HepG2 (cell line): ENCODE data around the gene ITPK1. TPM values are rescaled to one million over a fixed set of nuclear protein-coding genes. Genes with fewer than 3 reads are reported as not detected.

Source experiments
- CCAR2 ChIP-seq: fragments of 200-400 bp; formaldehyde crosslinking; optimal IDR thresholded peaks from 2 replicates; pipeline ENCODE3; 2018; ENCODE audit warnings: low read depth, mild to moderate bottlenecking, low read length, moderate library complexity
- ERF ChIP-seq: IDR thresholded peaks from 2 replicates; pipeline ENCODE4 v1.6.1; 2018; ENCODE audit warnings: missing biosample characterization, missing genetic modification reagents
- HES4 ChIP-seq: sonication (generic); formaldehyde crosslinking; IDR thresholded peaks from 2 replicates; pipeline ENCODE4 v1.9.0; 2021; ENCODE audit warnings: mild to moderate bottlenecking, missing genetic modification reagents, borderline replicate concordance
- MTF1 ChIP-seq: sonication (generic); formaldehyde crosslinking; IDR thresholded peaks from 2 replicates; pipeline ENCODE4 v1.5.0; 2020; ENCODE audit warnings: missing genetic modification reagents
- PPARG ChIP-seq: conservative IDR thresholded peaks from 2 replicates; pipeline ENCODE4 v1.6.1; 2016; ENCODE audit warnings: missing biosample characterization, missing genetic modification reagents
- ZNF121 ChIP-seq: sonication (generic); formaldehyde crosslinking; IDR thresholded peaks from 2 replicates; pipeline ENCODE4 v1.5.0; 2020; ENCODE audit warnings: mild to moderate bottlenecking, missing genetic modification reagents
- ZNF124 ChIP-seq: sonication (generic); formaldehyde crosslinking; IDR thresholded peaks from 2 replicates; pipeline ENCODE4 v1.4.0; 2020; ENCODE audit warnings: missing genetic modification reagents
- ZNF430 ChIP-seq: sonication (generic); formaldehyde crosslinking; IDR thresholded peaks from 2 replicates; pipeline ENCODE4 v1.9.0; 2021; ENCODE audit warnings: mild to moderate bottlenecking, missing genetic modification reagents
- ZNF446 ChIP-seq: sonication (generic); formaldehyde crosslinking; IDR thresholded peaks from 2 replicates; pipeline ENCODE4 v1.5.0; 2020; ENCODE audit warnings: mild to moderate bottlenecking, missing genetic modification reagents
- ZNF552 ChIP-seq: sonication (generic); formaldehyde crosslinking; IDR thresholded peaks from 2 replicates; pipeline ENCODE4 v1.9.0; 2022; ENCODE audit warnings: missing genetic modification reagents, mild to moderate bottlenecking, borderline replicate concordance
- polyA plus RNA-seq, 8 experiments: library from polyadenylated mRNA; depleted of rRNA in 3 of 8; stranded (reverse) in 7 of 8; unstranded in 1 of 8; fragments of >200 nt; fragmentation: Illumina TruSeq in 4 of 8; extraction: Trizol in 4 of 8; gene quantifications; 2 replicates each; pipeline versions ENCODE4 v1.2.1 to v1.2.3, GENCODE V29; 2011 to 2016; ENCODE audit warnings: low read depth in 4 of 8, missing spikeins in 1 of 8, mixed read lengths in 1 of 8; ENCODE audit not compliant: insufficient read depth in 1 of 8
- total RNA-seq, 5 experiments: library from RNA; depleted of rRNA; stranded (reverse); fragments of >200 nt; fragmentation: Illumina TruSeq; extraction: Trizol; gene quantifications; 2 replicates each; pipeline ENCODE4 v1.2.3, GENCODE V29; 2016; ENCODE audit warnings: low read depth in 1 of 5
- TF ChIP-seq, protein P1 (sequence below): sonication (generic); formaldehyde crosslinking; IDR thresholded peaks from 2 replicates; pipeline ENCODE4 v1.5.1; 2020; ENCODE audit warnings: missing genetic modification reagents, mild to moderate bottlenecking, borderline replicate concordance
- TF ChIP-seq, protein P2 (sequence below): IDR thresholded peaks from 2 replicates; pipeline ENCODE4 v1.6.1; 2016; ENCODE audit warnings: low read depth, missing genetic modification reagents, missing compliant biosample characterization
- TF ChIP-seq, protein P3 (sequence below): sonication (generic); formaldehyde crosslinking; IDR thresholded peaks from 2 replicates; pipeline ENCODE4 v1.4.0; 2020; ENCODE audit warnings: mild to moderate bottlenecking, missing genetic modification reagents
- TF ChIP-seq, protein P4 (sequence below): sonication (generic); formaldehyde crosslinking; IDR thresholded peaks from 2 replicates; pipeline ENCODE4 v1.9.0; 2022; ENCODE audit warnings: missing genetic modification reagents, mild to moderate bottlenecking, borderline replicate concordance

The ITPK1 gene
- total and polyA plus RNA-seq, 2 of the 13 experiments (the other 11 are each of a cell fraction or from before 2014, with no cell fraction given): 20.5 to 47.5 TPM

DNA sequence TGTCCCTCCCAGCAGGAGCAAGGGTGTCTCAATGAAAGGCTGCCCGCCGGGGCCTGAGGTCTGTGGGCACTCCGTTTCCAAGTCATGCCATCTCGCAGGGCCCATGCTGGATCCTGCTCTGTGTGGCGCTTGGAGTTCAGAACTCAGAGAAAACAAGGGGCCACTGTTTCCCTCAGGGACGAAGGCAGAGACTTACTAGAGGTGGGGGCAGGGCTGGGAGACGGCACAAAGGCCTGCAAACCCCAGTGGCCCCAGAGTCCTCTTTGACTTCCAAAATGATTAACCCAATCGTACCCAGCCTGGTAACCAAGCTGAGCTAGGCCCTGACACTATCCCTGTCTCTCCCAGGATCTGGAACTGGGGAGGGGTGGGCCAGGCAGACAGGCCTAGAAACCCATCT lies 95.8 kb downstream of the ITPK1 start (continued):
- TF ChIP-seq, protein P1, sequence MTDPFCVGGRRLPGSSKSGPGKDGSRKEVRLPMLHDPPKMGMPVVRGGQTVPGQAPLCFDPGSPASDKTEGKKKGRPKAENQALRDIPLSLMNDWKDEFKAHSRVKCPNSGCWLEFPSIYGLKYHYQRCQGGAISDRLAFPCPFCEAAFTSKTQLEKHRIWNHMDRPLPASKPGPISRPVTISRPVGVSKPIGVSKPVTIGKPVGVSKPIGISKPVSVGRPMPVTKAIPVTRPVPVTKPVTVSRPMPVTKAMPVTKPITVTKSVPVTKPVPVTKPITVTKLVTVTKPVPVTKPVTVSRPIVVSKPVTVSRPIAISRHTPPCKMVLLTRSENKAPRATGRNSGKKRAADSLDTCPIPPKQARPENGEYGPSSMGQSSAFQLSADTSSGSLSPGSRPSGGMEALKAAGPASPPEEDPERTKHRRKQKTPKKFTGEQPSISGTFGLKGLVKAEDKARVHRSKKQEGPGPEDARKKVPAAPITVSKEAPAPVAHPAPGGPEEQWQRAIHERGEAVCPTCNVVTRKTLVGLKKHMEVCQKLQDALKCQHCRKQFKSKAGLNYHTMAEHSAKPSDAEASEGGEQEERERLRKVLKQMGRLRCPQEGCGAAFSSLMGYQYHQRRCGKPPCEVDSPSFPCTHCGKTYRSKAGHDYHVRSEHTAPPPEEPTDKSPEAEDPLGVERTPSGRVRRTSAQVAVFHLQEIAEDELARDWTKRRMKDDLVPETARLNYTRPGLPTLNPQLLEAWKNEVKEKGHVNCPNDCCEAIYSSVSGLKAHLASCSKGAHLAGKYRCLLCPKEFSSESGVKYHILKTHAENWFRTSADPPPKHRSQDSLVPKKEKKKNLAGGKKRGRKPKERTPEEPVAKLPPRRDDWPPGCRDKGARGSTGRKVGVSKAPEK (CRISPR knock-in tag): no peak; the same call in 1 of the 2 replicates
- TF ChIP-seq ZNF124 (CRISPR knock-in tag) (0 out of 2 replicates have a peak, but pooled peaks have one; percentile 16), ZNF552 (CRISPR knock-in tag) (no peak), ZNF121 (CRISPR knock-in tag) (peak; percentile 10; the same call in 1 of the 2 replicates), HES4 (no peak), ERF (CRISPR knock-in tag) (0 out of 2 replicates have a peak, but pooled peaks have one; percentile 22), ZNF446 (CRISPR knock-in tag) (no peak), ZNF430 (CRISPR knock-in tag) (no peak), CCAR2 (no peak), MTF1 (CRISPR knock-in tag) (no peak), PPARG (peak; percentile 64; the same call in 1 of the 2 replicates)
- TF ChIP-seq, protein P2, sequence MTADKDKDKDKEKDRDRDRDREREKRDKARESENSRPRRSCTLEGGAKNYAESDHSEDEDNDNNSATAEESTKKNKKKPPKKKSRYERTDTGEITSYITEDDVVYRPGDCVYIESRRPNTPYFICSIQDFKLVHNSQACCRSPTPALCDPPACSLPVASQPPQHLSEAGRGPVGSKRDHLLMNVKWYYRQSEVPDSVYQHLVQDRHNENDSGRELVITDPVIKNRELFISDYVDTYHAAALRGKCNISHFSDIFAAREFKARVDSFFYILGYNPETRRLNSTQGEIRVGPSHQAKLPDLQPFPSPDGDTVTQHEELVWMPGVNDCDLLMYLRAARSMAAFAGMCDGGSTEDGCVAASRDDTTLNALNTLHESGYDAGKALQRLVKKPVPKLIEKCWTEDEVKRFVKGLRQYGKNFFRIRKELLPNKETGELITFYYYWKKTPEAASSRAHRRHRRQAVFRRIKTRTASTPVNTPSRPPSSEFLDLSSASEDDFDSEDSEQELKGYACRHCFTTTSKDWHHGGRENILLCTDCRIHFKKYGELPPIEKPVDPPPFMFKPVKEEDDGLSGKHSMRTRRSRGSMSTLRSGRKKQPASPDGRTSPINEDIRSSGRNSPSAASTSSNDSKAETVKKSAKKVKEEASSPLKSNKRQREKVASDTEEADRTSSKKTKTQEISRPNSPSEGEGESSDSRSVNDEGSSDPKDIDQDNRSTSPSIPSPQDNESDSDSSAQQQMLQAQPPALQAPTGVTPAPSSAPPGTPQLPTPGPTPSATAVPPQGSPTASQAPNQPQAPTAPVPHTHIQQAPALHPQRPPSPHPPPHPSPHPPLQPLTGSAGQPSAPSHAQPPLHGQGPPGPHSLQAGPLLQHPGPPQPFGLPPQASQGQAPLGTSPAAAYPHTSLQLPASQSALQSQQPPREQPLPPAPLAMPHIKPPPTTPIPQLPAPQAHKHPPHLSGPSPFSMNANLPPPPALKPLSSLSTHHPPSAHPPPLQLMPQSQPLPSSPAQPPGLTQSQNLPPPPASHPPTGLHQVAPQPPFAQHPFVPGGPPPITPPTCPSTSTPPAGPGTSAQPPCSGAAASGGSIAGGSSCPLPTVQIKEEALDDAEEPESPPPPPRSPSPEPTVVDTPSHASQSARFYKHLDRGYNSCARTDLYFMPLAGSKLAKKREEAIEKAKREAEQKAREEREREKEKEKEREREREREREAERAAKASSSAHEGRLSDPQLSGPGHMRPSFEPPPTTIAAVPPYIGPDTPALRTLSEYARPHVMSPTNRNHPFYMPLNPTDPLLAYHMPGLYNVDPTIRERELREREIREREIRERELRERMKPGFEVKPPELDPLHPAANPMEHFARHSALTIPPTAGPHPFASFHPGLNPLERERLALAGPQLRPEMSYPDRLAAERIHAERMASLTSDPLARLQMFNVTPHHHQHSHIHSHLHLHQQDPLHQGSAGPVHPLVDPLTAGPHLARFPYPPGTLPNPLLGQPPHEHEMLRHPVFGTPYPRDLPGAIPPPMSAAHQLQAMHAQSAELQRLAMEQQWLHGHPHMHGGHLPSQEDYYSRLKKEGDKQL (CRISPR knock-in tag): no peak
- TF ChIP-seq, protein P3, sequence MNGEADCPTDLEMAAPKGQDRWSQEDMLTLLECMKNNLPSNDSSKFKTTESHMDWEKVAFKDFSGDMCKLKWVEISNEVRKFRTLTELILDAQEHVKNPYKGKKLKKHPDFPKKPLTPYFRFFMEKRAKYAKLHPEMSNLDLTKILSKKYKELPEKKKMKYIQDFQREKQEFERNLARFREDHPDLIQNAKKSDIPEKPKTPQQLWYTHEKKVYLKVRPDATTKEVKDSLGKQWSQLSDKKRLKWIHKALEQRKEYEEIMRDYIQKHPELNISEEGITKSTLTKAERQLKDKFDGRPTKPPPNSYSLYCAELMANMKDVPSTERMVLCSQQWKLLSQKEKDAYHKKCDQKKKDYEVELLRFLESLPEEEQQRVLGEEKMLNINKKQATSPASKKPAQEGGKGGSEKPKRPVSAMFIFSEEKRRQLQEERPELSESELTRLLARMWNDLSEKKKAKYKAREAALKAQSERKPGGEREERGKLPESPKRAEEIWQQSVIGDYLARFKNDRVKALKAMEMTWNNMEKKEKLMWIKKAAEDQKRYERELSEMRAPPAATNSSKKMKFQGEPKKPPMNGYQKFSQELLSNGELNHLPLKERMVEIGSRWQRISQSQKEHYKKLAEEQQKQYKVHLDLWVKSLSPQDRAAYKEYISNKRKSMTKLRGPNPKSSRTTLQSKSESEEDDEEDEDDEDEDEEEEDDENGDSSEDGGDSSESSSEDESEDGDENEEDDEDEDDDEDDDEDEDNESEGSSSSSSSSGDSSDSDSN (CRISPR knock-in tag): peak; percentile 44
- TF ChIP-seq, protein P4, sequence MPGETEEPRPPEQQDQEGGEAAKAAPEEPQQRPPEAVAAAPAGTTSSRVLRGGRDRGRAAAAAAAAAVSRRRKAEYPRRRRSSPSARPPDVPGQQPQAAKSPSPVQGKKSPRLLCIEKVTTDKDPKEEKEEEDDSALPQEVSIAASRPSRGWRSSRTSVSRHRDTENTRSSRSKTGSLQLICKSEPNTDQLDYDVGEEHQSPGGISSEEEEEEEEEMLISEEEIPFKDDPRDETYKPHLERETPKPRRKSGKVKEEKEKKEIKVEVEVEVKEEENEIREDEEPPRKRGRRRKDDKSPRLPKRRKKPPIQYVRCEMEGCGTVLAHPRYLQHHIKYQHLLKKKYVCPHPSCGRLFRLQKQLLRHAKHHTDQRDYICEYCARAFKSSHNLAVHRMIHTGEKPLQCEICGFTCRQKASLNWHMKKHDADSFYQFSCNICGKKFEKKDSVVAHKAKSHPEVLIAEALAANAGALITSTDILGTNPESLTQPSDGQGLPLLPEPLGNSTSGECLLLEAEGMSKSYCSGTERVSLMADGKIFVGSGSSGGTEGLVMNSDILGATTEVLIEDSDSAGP (CRISPR knock-in tag): peak; percentile 82; the same call in 1 of the 2 replicates
